ENCODE measurements around the gene AURKAIP1. TPM values are rescaled to one million over a fixed set of nuclear protein-coding genes. Genes with fewer than 3 reads are reported as not detected.

AURKAIP1 gene
- total and polyA plus RNA-seq, 2 of the 13 experiments (the other 11 are each of a cell fraction or from before 2014, with no cell fraction given): 69.5 to 175 TPM

DNA sequence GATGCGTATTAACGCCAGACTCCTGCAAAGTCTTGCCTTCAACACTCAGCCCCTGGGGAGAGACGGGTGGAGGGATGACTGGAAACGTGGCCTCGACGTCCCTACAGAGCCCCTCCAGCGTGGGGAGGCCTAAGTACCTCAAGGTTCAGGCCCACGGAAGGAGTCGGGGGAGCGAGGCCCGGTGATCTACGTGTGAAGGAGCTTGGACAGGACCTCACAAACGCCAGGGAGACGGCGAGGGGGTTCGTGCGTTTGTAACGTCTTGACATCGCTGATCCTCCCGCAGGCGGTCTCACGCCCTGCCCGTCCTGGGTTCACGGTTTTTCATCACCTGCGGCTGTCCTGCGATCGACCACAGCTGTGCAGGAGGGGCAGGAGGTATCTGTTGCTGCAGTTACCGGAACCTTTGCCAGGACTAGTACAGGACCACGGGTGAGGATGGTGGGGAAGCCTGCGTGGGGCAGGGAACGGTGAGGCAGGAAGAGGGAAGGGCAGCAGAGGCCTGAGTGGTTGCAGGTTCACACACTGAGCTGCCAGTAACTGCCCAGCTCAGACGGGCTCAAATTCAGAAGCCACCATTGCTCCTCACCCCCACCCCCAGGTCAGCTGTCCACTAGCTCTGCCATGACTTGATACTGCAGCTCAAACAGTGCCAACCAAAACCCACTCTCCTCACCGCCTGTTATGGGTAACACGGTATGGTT lies 25.0 kb upstream of the AURKAIP1 start (continued):
- no peak for TF ChIP-seq ZNF337 (CRISPR knock-in tag; IDR thresholded peaks at IDR 0.05; ENCODE audit: borderline replicate concordance, low read depth)
- TF ChIP-seq RAD21 (CRISPR knock-in tag; IDR thresholded peaks at IDR 0.05): 0 out of 2 replicates have a peak, but pooled peaks have one; percentile 3
- no peak for TF ChIP-seq YEATS4 (CRISPR knock-in tag; IDR thresholded peaks at IDR 0.05; ENCODE audit: borderline replicate concordance)
- no peak for TF ChIP-seq PCBP2 (optimal IDR thresholded peaks at IDR 0.05; ENCODE audit: low read depth, low read length, poor library complexity, severe bottlenecking)

DNA sequence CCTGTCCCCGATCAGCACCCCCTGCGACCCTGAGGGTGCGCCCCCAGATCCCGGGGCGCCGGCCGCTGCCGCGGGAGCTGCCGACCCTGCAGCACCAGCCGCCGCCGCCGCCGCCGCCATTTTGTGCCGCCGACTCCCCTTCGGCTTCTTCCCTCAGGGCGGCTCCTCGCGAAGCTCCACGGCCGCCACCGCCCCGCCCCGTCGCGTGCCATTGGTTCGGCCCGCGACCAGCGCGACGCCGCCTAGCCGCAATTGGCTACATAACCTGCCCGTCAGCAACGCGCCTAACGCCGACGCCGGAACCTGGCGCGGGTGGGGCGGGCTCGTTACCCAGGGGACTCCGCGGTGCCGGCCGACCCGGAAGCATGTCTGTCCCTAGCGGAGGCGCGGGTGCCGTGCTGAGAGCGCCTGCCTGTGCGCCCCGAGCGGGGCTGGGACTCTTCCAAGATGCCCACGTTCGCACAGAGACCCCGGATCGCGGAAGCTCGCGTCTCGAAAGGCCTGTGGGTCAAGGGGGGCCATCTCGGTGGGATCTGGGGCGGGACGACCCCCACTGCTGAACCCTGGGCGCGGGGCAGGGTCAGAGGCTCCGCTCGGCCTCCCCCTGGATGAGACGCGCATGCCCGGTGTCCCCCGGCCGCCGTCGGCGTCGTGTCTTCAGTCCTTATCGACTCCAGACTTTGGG lies 24.3 kb upstream of the AURKAIP1 start, which contains the start of gene CCNL2:
Gene CCNL2, minus strand, starts transcription at position 149 of the 685 bp plus-strand sequence. Its CDS starts 29 bp downstream, at position 120.
- Histone ChIP-seq H3K27me3 (ENCODE audit: control insufficient read depth in 1 of 2, insufficient read depth in 2 of 2, low read length in 2 of 2) (no peaks in the 10 kb centered on the region), H3K4me3 (replicated peaks in 1 of 3; ENCODE audit: insufficient read depth in 1 of 3, low read depth in 2 of 3, low read length in 3 of 3) (peak within 1 kb of the TSS; percentile 75 to 95 (median 93)), H3K4me1 (ENCODE audit: insufficient read depth, low read length) (peaks cover 53% of the 10 kb centered on the region), H3K9ac (ENCODE audit: insufficient read depth, low read depth, low read length) (peak within 1 kb of the TSS; percentile 98), H2AFZ (ENCODE audit: low read length) (no peak within 1 kb of the TSS), H3K27ac (ENCODE audit: extremely low read length, insufficient read depth, low read length) (peak within 1 kb of the TSS; percentile 85), H3K79me2 (ENCODE audit: insufficient read depth, low read length) (peaks cover 44% of the 10 kb centered on the region), H3K4me2 (ENCODE audit: low read depth, low read length) (peak within 1 kb of the TSS; percentile 94), H3K9me3 (ENCODE audit: low read length) (no peaks in the 10 kb centered on the region), H3K36me3 (replicated peaks in 1 of 2; ENCODE audit: control insufficient read depth in 1 of 2, insufficient read depth in 2 of 2, low read length in 2 of 2) (peaks cover 10 to 42% of the 10 kb centered on the region in 2 experiments; a peak in 4 of 5 replicates), H4K20me1 (ENCODE audit: insufficient read depth, low read length) (peaks cover 17% of the 10 kb centered on the region)
- no TSS peak for BruUV-seq (replicated peaks)
- DNase-seq (ENCODE audit: low spot score) (peak; percentile 93), ATAC-seq (peak; percentile 88), FAIRE-seq (peak; percentile 50)
- CTCF ChIA-PET (ENCODE audit: low intra/inter-chr PET ratio, low total read pairs): no interaction called here
- intact Hi-C loops (cut with micrococcal nuclease; ENCODE audit: unreplicated experiment): loop anchor here (2.0 kb wide), 1 partner anchor 23 kb away; no protein-coding TSS in a partner anchor
- in situ Hi-C loops (cut with HindIII; ENCODE audit: extremely low pct_ligation_motif_present, low pct_unique_long_range_greater_than_20kb): no loop called here
- POLR2A ChIA-PET: interaction anchor here (0.5 to 12.4 kb wide), 17 partner anchors 8 to 106 kb away, joined by 3 to 355 read pairs (median 8); partner anchors contain the start of genes ANKRD65, AURKAIP1, MRPL20 and MXRA8
- 0% methylated on average over 4 of the region's 86 CpGs for WGBS (ENCODE audit: low lambda C conversion rate)
- TF ChIP-seq HMGA1 (CRISPR knock-in tag; conservative IDR thresholded peaks at IDR 0.05): no peak
- 0 out of 2 replicates have a peak, but pooled peaks have one; percentile 41 for TF ChIP-seq ZIK1 (CRISPR knock-in tag; IDR thresholded peaks at IDR 0.05; ENCODE audit: borderline replicate concordance, low read depth)
- TF ChIP-seq, protein P1, sequence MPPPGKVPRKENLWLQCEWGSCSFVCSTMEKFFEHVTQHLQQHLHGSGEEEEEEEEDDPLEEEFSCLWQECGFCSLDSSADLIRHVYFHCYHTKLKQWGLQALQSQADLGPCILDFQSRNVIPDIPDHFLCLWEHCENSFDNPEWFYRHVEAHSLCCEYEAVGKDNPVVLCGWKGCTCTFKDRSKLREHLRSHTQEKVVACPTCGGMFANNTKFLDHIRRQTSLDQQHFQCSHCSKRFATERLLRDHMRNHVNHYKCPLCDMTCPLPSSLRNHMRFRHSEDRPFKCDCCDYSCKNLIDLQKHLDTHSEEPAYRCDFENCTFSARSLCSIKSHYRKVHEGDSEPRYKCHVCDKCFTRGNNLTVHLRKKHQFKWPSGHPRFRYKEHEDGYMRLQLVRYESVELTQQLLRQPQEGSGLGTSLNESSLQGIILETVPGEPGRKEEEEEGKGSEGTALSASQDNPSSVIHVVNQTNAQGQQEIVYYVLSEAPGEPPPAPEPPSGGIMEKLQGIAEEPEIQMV (CRISPR knock-in tag; IDR thresholded peaks at IDR 0.05; ENCODE audit: low read depth): peak; percentile 73
- TF ChIP-seq, protein P2, sequence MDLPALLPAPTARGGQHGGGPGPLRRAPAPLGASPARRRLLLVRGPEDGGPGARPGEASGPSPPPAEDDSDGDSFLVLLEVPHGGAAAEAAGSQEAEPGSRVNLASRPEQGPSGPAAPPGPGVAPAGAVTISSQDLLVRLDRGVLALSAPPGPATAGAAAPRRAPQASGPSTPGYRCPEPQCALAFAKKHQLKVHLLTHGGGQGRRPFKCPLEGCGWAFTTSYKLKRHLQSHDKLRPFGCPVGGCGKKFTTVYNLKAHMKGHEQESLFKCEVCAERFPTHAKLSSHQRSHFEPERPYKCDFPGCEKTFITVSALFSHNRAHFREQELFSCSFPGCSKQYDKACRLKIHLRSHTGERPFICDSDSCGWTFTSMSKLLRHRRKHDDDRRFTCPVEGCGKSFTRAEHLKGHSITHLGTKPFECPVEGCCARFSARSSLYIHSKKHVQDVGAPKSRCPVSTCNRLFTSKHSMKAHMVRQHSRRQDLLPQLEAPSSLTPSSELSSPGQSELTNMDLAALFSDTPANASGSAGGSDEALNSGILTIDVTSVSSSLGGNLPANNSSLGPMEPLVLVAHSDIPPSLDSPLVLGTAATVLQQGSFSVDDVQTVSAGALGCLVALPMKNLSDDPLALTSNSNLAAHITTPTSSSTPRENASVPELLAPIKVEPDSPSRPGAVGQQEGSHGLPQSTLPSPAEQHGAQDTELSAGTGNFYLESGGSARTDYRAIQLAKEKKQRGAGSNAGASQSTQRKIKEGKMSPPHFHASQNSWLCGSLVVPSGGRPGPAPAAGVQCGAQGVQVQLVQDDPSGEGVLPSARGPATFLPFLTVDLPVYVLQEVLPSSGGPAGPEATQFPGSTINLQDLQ (CRISPR knock-in tag; IDR thresholded peaks at IDR 0.05): no peak
- TF ChIP-seq ZNF792 (CRISPR knock-in tag; IDR thresholded peaks at IDR 0.05): 0 out of 2 replicates have a peak, but pooled peaks have one; percentile 42
